IPS-18c (cell line): ENCODE data around the gene ZP4.
"Not testable (repeated sequence)": the region's sequence is repeated elsewhere in the genome, so short reads cannot be mapped to it uniquely, and the experiment has no call there.

Experiments
- H3K4me3 ChIP-seq: 2 replicates; pipeline ENCODE4 v1.7.0; 2013; ENCODE audit warnings: low read depth, mild to moderate bottlenecking, low read length, moderate library complexity; ENCODE audit not compliant: insufficient read depth
- H3K9me3 ChIP-seq: one replicate; pipeline ENCODE4 v1.6.1; 2013; ENCODE audit warnings: mild to moderate bottlenecking, low read length, moderate library complexity; ENCODE audit not compliant: control insufficient read depth, insufficient read depth

The ZP4 gene

DNA sequence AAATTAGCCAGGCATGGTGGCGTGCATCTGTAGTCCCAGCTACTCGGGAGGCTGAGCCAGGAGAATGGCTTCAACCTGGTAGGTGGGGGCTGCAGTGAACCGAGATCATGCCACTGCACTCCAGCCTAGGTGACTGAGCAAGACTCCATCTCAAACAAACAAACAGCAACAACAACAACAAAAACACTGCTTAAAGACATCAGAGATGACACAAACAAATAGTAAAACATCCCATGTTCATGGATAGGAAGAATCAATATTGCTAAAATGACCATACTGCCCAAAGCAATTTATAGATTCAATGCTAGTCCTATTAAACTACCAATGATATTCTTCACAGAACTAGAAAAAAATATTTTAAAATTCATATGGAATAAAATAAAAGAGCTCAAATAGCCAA, 47.2 kb downstream of the ZP4 start:
- H3K9me3 ChIP-seq, H3K4me3 ChIP-seq: not testable (repeated sequence)

GRCh38 chr1:237841485-237841884, 49.2 kb downstream of the ZP4 start:
- peaks cover 2% of the 10 kb centered on the region for H3K9me3 ChIP-seq

GRCh38 chr1:237838904-237839534, 51.7 kb downstream of the ZP4 start:
- Histone ChIP-seq H3K9me3 (peaks cover 2% of the 10 kb centered on the region), H3K4me3 (no peak overlapping the region)

More at GRCh38 chr1:237841485-237841884, 49.2 kb downstream of the ZP4 start:
- H3K4me3 ChIP-seq = no peak overlapping the region

DNA sequence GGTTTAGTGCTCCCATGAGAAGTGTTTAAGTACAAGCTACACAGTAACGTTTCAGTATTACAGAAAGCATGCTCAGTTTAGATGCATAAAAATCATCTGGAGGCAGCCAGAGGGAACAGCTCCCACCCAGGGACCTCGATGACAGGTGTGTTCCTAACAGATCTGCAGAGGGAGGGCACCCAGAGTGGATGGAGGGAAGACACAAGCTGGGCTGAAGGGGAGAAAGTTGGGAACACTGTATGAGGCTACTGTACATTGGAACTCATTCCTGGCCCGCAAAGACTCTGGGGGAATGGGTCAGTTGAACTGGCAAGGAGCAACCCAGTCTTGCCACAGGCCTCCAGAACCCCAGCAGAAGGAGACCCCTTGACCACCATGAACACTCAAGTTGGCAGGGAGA, 52.4 kb downstream of the ZP4 start:
- Histone ChIP-seq H3K9me3 (peaks cover 2% of the 10 kb centered on the region), H3K4me3 (no peak overlapping the region)

- no peaks in the 10 kb centered on the region for H3K9me3 ChIP-seq
- H3K4me3 ChIP-seq = no peak overlapping the region
Observed at GRCh38 chr1:237834461-237834860, 56.3 kb downstream of the ZP4 start.

DNA sequence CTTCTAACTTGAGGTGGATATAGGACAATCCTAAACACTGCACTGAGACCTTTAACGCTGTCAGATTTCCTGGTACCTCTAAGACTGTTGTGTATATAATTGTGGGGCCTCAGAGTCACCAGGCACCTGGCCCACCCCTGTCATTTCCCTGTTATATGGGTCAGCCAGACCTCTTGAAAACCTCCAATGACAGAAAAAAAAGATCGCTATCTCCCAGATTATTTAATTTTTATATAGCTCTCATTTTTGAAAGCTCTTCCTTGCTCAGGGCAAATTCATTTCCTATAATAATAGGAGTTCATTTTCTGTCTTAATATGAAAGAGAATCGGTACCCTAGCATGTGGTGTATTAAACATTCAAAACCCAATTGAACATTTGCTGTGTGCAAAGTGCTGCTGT, 56.7 kb downstream of the ZP4 start:
- H3K4me3 ChIP-seq = no peak overlapping the region
- H3K9me3 ChIP-seq = peaks cover 2% of the 10 kb centered on the region

GRCh38 chr1:237832858-237833257, 57.9 kb downstream of the ZP4 start:
- peaks cover 4% of the 10 kb centered on the region for H3K9me3 ChIP-seq
- no peak overlapping the region for H3K4me3 ChIP-seq
